Activated T-helper 1 cell treated with anti-CD3 and anti-CD28 coated beads, Interleukin-12 subunit alpha, Interleukin-12 subunit beta, Interleukin-2, Interleukin-4 antibody, amounts not matched to agents 30 ng/mL and 10 ng/mL and 1 ng/mL, durations not matched to agents 14 hours and 24 hours and 36 hours (primary cell): ENCODE measurements around the gene RAB24. TPM values are rescaled to one million over a fixed set of nuclear protein-coding genes. Genes with fewer than 3 reads are reported as not detected.

ENCODE experiments used
- DNase-seq: peaks from one replicate; pipeline ENCODE4 v3.0.0; 2021; ENCODE audit warnings: low spot score
- H3K27ac Mint-ChIP-seq: one replicate; pipeline ENCODE4 v1.8.0; 2021; ENCODE audit warnings: mild to moderate bottlenecking, mixed read lengths
- H3K27me3 Mint-ChIP-seq: one replicate; pipeline ENCODE4 v1.8.0; 2022; ENCODE audit warnings: mild to moderate bottlenecking, moderate library complexity, mixed read lengths; ENCODE audit not compliant: insufficient read depth
- H3K36me3 Mint-ChIP-seq: one replicate; pipeline ENCODE4 v1.8.0; 2021; ENCODE audit warnings: low read depth, mixed read lengths
- H3K4me1 Mint-ChIP-seq: one replicate; pipeline ENCODE4 v1.8.0; 2021; ENCODE audit warnings: low read depth, mixed read lengths
- H3K4me3 Mint-ChIP-seq: one replicate; pipeline ENCODE4 v1.8.0; 2021; ENCODE audit warnings: mild to moderate bottlenecking, moderate library complexity, mixed read lengths
- H3K9me3 Mint-ChIP-seq: one replicate; pipeline ENCODE4 v1.8.0; 2021; ENCODE audit warnings: mixed read lengths
- intact Hi-C: fragments of 100-400 bp; cut with micrococcal nuclease; formaldehyde crosslinking; loops from one replicate; pipeline ENCODE4 v1.15.1; 2024
- total RNA-seq: library from RNA; stranded (reverse); gene quantifications from 2 replicates; pipeline ENCODE4 v1.2.3, GENCODE V29; 2022

Gene RAB24
- total RNA-seq, 1 donor from 2014 or later = 19.7 TPM

- no peak overlapping the region for H3K4me3 Mint-ChIP-seq
These were observed 35.0 kb upstream of the RAB24 start for GRCh38 chr5:177338251-177339106.

GRCh38 chr5:177336603-177337494 lies 33.3 kb upstream of the RAB24 start:
- DNase-seq = no peak
- Mint-ChIP-seq H3K36me3 (peaks cover 46% of the 10 kb centered on the region), H3K27ac (no peak overlapping the region), H3K9me3 (no peaks in the 10 kb centered on the region), H3K27me3 (no peaks in the 10 kb centered on the region), H3K4me1 (peaks cover 10% of the 10 kb centered on the region), H3K4me3 (no peak overlapping the region)
- intact Hi-C loops = no loop called here

More at GRCh38 chr5:177338251-177339106, 35.0 kb upstream of the RAB24 start:
- DNase-seq = no peak
- intact Hi-C loops = no loop called here
- Mint-ChIP-seq H3K4me1 (peaks cover 10% of the 10 kb centered on the region), H3K9me3 (no peaks in the 10 kb centered on the region), H3K36me3 (peaks cover 50% of the 10 kb centered on the region), H3K27ac (no peak overlapping the region), H3K27me3 (no peaks in the 10 kb centered on the region)

GRCh38 chr5:177336112-177336511 lies 32.6 kb upstream of the RAB24 start:
- no peak overlapping the region for H3K27ac Mint-ChIP-seq
- DNase-seq = no peak
- peaks cover 39% of the 10 kb centered on the region for H3K36me3 Mint-ChIP-seq
- H3K9me3 Mint-ChIP-seq = no peaks in the 10 kb centered on the region
- peaks cover 10% of the 10 kb centered on the region for H3K4me1 Mint-ChIP-seq
- H3K27me3 Mint-ChIP-seq = no peaks in the 10 kb centered on the region
- intact Hi-C loops = no loop called here
- no peak overlapping the region for H3K4me3 Mint-ChIP-seq

- H3K36me3 Mint-ChIP-seq = peaks cover 39% of the 10 kb centered on the region
These were observed 32.2 kb upstream of the RAB24 start for GRCh38 chr5:177335701-177336065.

GRCh38 chr5:177334781-177335700 lies 31.5 kb upstream of the RAB24 start:
- Mint-ChIP-seq H3K27ac (no peak overlapping the region), H3K36me3 (peaks cover 43% of the 10 kb centered on the region)

More at GRCh38 chr5:177335701-177336065, 32.2 kb upstream of the RAB24 start:
- peaks cover 10% of the 10 kb centered on the region for H3K4me1 Mint-ChIP-seq
- no peaks in the 10 kb centered on the region for H3K27me3 Mint-ChIP-seq
- DNase-seq = no peak
- no peak overlapping the region for H3K27ac Mint-ChIP-seq
- intact Hi-C loops = no loop called here
- no peak overlapping the region for H3K4me3 Mint-ChIP-seq
- no peaks in the 10 kb centered on the region for H3K9me3 Mint-ChIP-seq

GRCh38 chr5:177334155-177334551 lies 30.6 kb upstream of the RAB24 start:
- peaks cover 36% of the 10 kb centered on the region for H3K36me3 Mint-ChIP-seq
- H3K4me3 Mint-ChIP-seq = no peak overlapping the region
- intact Hi-C loops = no loop called here
- no peaks in the 10 kb centered on the region for H3K27me3 Mint-ChIP-seq
- H3K9me3 Mint-ChIP-seq = no peaks in the 10 kb centered on the region
- H3K4me1 Mint-ChIP-seq = no peaks in the 10 kb centered on the region
- no peak overlapping the region for H3K27ac Mint-ChIP-seq
- no peak for DNase-seq

More at GRCh38 chr5:177334781-177335700, 31.5 kb upstream of the RAB24 start:
- intact Hi-C loops = no loop called here
- Mint-ChIP-seq H3K4me3 (no peak overlapping the region), H3K27me3 (no peaks in the 10 kb centered on the region), H3K9me3 (no peaks in the 10 kb centered on the region), H3K4me1 (peaks cover 8% of the 10 kb centered on the region)
- no peak for DNase-seq

- H3K9me3 Mint-ChIP-seq = no peaks in the 10 kb centered on the region
- no peaks in the 10 kb centered on the region for H3K4me1 Mint-ChIP-seq
- intact Hi-C loops = no loop called here
- no peak overlapping the region for H3K4me3 Mint-ChIP-seq
- peaks cover 34% of the 10 kb centered on the region for H3K36me3 Mint-ChIP-seq
- no peak overlapping the region for H3K27ac Mint-ChIP-seq
- DNase-seq = no peak
- H3K27me3 Mint-ChIP-seq = no peaks in the 10 kb centered on the region
These were observed 30.1 kb upstream of the RAB24 start for GRCh38 chr5:177333420-177334154.

GRCh38 chr5:177332896-177333260 lies 29.4 kb upstream of the RAB24 start:
- Mint-ChIP-seq H3K9me3 (no peaks in the 10 kb centered on the region), H3K27me3 (no peaks in the 10 kb centered on the region), H3K27ac (no peak overlapping the region), H3K36me3 (peaks cover 34% of the 10 kb centered on the region), H3K4me3 (no peak overlapping the region), H3K4me1 (peaks cover 1% of the 10 kb centered on the region)
- no peak for DNase-seq
- intact Hi-C loops = no loop called here

- Mint-ChIP-seq H3K4me3 (no peak overlapping the region), H3K27ac (no peak overlapping the region), H3K9me3 (no peaks in the 10 kb centered on the region), H3K4me1 (peaks cover 5% of the 10 kb centered on the region), H3K36me3 (peaks cover 36% of the 10 kb centered on the region), H3K27me3 (no peaks in the 10 kb centered on the region)
- DNase-seq = no peak
- intact Hi-C loops = no loop called here
These were observed 28.7 kb upstream of the RAB24 start for GRCh38 chr5:177332031-177332895.

- Mint-ChIP-seq H3K4me1 (peaks cover 5% of the 10 kb centered on the region), H3K27ac (no peak overlapping the region), H3K9me3 (no peaks in the 10 kb centered on the region), H3K27me3 (no peaks in the 10 kb centered on the region), H3K36me3 (peaks cover 30% of the 10 kb centered on the region), H3K4me3 (no peak overlapping the region)
- DNase-seq = no peak
- intact Hi-C loops = no loop called here
These were observed 27.7 kb upstream of the RAB24 start for GRCh38 chr5:177330991-177331842.

- Mint-ChIP-seq H3K9me3 (no peaks in the 10 kb centered on the region), H3K4me1 (peaks cover 5% of the 10 kb centered on the region), H3K27ac (no peak overlapping the region), H3K36me3 (peaks cover 23% of the 10 kb centered on the region), H3K27me3 (no peaks in the 10 kb centered on the region), H3K4me3 (no peak overlapping the region)
- no peak for DNase-seq
- intact Hi-C loops = no loop called here
These were observed 26.4 kb upstream of the RAB24 start for GRCh38 chr5:177329883-177330282.
